Measurements from ENCODE around the gene TNP2. TPM values are rescaled to one million over a fixed set of nuclear protein-coding genes. Genes with fewer than 3 reads are reported as not detected.

Gene TNP2
- polyA plus RNA-seq, 5 donors = not detected

GRCh38 chr16:11278681-11279628 lies 9.8 kb upstream of the TNP2 start:
- DNase-seq = no peak

DNA sequence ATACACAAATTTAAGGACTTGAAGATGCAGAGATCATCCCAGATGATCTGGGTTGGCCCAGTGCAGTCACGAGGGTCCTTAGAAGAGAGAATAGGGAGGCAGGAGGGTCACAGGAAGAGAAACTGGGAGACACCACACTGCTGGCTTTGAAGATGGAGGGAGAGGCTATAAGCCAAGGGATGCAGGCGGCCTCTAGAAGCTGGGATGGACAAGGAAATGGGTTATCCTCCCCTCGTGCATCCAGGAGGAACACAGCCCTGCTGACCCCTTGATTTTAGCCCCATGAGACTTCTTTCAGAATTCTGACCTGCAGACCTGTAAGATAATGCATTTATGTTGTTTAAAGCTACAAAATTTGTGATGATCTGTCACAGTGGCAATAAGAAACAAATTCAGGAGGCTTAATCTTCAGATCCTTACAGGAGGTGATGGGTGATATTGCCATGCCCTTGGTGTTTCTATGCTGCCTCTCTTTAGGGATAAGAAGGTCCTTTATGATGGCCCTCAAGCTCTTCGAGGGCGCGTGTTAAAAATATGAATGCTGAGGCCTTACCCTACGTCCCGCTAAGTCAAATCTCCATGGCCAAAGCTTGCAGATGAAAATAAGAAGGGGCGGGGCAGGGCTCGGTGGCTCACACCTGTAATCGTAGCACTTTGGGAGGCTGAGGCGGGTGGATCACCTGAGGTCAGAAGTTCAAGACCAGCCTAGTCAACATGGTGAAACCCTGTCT lies 8.6 kb upstream of the TNP2 start:
- no peak for DNase-seq

GRCh38 chr16:11276896-11277593 lies 7.9 kb upstream of the TNP2 start:
- DNase-seq = no peak

GRCh38 chr16:11276143-11276895 lies 7.2 kb upstream of the TNP2 start, which contains the start of gene PRM2:
TSS of gene PRM2 (minus strand) at chr16:11276480. CDS start at chr16:11276370, 110 bp downstream.
- DNase-seq = no peak

GRCh38 chr16:11274964-11275363 lies 5.8 kb upstream of the TNP2 start:
- no peak for DNase-seq

DNA sequence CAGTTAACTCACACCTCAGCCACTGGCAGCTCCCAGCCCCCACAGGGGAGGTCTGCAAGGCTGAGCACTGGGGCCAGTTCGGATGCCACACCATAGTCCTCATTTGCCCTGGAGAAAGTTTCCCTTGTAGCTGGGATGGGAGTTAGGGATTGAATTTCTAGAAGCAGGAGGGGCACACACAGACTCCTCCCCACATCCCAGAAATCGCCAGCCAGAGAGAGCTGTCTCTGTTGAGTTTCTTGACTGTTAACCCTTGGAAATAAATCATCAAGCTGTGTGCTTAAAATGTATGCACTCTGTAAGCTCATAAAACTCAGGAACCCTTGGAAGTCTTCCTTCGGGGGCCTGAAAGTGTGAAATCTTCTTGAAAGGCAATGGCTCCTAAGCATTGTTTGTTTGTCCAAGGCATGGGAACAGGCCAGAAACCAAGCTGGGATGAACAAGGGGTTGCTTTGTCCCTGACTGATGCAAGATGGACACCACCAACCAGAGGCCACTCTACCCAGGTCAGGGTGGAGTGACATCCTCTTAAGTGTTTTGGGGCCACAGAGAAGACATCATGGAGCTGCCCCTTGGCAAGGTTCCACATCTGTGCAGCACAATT lies 4.7 kb upstream of the TNP2 start:
- DNase-seq = no peak

GRCh38 chr16:11272921-11273720 lies 4.0 kb upstream of the TNP2 start, which contains the start of gene PRM3:
TSS of gene PRM3 (minus strand) at chr16:11273629. CDS start at chr16:11273595, 34 bp downstream.
- DNase-seq = no peak

DNA sequence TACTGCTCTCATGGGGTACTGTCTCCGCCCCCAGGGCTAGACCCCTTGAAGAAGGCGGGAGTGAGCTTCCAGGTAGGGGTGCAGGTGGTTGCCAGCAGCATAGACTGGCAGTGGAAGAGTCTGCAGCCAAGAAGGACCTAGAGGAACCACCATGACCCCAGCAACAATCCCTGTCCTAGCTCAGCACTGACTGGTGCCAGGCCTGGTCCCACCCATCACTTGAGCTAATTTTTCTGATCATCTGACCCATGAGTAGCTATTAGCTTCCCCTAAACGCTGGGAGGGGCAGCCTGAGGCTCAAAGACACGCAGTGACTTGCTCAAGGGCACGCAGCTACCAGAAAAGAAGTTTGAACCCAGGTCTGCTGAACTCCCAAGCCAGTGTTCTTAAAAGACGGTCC lies 3.4 kb upstream of the TNP2 start:
- DNase-seq = no peak

GRCh38 chr16:11271610-11272009 lies 2.5 kb upstream of the TNP2 start:
- DNase-seq = no peak

GRCh38 chr16:11270602-11271162 lies 1.6 kb upstream of the TNP2 start:
- DNase-seq = no peak

- no peak for DNase-seq
Observed at GRCh38 chr16:11265124-11265523, 4.0 kb downstream of the TNP2 start.

DNA sequence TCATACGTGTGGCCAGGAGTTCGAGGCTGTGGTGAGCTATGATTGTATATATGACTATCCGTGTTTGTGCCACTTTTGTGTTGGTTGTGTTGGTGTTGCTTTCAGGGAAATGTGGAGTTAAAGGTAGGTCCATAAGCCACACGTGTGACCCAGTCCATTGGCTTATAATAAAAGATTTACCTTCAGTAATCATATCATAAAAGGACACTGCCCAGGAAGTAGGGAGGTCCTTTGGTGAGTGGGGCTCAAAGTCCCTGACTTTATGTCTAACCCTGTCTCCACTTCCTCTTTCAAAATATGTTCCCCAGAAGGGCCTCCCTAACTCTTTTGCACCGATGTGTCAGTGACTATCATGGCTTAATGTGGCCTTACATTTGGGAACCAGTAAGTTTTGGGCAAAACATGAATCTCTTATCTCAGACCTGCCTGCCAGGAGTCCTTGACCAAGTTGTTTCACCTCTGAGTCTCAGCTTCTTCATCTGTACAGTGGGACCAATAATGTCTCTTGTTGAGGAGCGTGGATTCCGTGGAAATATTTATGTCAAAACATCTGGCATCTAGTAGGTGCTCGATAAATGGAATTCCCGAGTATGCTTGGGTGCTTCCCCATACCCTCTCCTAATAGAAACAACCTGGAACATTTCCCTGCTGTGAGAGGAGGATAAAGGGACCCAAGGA lies 4.8 kb downstream of the TNP2 start:
- DNase-seq = no peak

- DNase-seq = no peak
Observed at GRCh38 chr16:11263737-11264136, 5.4 kb downstream of the TNP2 start.

GRCh38 chr16:11262915-11263314 lies 6.2 kb downstream of the TNP2 start:
- no peak for DNase-seq

GRCh38 chr16:11260596-11260966 lies 8.5 kb downstream of the TNP2 start:
- no peak for DNase-seq

DNA sequence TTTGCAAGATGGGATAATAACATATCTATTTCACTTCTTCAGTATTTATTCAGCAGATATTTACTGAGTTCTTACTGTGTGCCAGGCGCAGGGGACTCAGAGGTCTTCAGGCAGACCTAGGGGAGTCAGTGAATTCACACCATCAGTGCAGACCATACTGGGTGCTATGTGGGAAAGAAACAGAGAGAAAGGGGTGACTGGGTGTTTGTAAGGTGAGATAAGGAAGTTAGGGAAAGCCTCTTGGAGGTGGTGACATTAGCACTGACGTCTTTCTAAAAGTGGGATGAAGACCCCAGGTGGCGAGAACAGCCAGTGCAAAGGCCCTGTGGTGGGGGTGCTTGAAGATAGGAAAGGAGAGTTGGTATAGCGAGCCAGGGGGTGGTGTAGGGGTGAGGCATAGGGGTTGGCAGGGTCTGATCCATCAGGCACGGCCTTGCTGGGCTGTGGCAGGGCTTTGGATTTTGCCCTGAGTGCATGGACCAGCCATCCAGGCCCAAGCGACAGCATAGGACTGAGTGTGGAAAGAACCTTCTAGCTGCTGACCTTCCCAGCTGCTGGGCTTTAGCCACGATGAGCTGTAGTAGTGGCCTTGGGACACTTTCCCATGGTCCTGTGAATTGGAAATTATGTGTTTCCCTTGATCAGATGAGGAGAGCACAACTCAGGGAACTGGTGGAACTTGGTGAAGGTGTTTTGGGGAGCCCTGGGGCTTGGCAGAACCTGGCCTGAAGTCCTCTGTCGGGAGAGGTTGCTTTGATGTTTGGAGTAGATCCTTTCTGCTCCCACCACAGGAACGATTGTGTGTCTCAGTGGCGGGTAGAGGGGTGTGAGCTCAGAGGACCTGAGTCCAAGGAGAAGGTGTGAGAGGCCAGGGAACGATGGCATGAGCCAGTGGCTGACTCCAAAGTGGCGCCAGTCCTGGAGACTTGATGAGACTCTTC lies 9.2 kb downstream of the TNP2 start:
- no peak for DNase-seq

DNA sequence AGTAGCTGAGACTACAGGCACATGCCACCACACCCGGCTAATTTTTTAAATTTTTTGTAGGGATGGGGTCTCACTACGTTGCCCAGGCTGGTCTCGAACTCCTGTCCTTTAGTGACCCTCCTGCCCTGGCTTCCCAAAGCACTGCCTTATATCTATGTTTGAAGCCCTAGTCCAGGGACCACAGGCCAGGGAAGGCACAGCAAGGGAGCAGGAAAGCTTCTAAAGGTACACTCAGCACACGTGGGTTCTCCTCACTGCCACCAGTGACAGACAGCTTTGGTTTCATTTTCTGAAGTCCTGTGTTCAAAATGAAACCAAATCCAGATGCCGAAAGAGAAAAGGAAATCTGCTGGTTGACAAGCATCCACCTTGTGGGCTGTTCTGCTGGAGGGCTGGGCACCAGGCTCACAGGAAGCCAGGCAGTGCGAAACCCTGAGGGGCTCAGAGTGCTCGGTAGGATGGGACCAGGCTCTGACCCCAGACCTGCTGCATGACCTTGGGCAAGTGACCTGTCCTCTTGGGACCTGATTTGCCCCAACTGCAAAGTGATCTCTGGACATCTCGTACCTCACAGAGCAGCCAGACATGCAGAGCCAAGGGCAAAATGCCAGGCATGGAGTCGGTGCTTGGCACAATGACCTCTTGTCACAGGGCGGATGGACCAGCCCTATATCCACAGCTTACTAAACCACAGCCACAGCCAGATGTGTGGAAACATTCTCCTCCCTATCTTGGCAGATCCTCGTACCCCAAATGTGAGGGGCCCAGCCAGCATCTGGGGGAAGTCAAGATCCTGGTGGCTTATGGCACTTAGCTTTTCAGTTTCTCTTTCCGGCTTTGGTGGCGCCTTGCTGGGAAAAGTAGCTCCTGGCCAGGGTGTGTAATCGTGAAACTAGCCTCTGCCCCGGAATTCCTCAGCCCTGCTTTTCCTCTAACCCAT lies 10.3 kb downstream of the TNP2 start:
- no peak for DNase-seq
